K562 (cell line): Measurements from ENCODE around the gene PSMC3IP. TPM values are rescaled to one million over a fixed set of nuclear protein-coding genes. Genes with fewer than 3 reads are reported as not detected.
A peak's percentile ranks its signal among the peaks of the same experiment; 100 is the strongest.

Experiments used
- ARNT ChIP-seq, 2 experiments: fragments of 450-650 bp; IDR thresholded peaks; 2 replicates each; pipeline ENCODE4 v1.6.1; 2016; ENCODE audit warnings: mild to moderate bottlenecking in 1 of 2
- HNRNPLL ChIP-seq: fragments of 200-400 bp; formaldehyde crosslinking; IDR thresholded peaks from 2 replicates; pipeline ENCODE4 v1.6.1; 2017; ENCODE audit warnings: low read length, low read depth, mild to moderate bottlenecking; ENCODE audit not compliant: poor library complexity, severe bottlenecking
- IRF9 ChIP-seq: fragments of 450-650 bp; IDR thresholded peaks from 2 replicates; pipeline ENCODE4 v1.6.1; 2016; ENCODE audit warnings: missing biosample characterization, missing genetic modification characterization
- NKRF ChIP-seq: fragments of 450-650 bp; IDR thresholded peaks from 2 replicates; pipeline ENCODE4 v1.6.1; 2016; ENCODE audit warnings: borderline replicate concordance
- NR2C2 ChIP-seq, 2 experiments: fragments of 200-800 bp in 1 of 2; sonication (Bioruptor generic) in 1 of 2; sonication (generic) in 1 of 2; formaldehyde crosslinking in 1 of 2; IDR thresholded peaks; 2 replicates each; pipeline versions ENCODE4 v1.6.1 to v1.8.0; 2016 to 2022; ENCODE audit warnings: mild to moderate bottlenecking in 1 of 2, missing compliant biosample characterization in 1 of 2, missing genetic modification characterization in 1 of 2, missing genetic modification reagents in 1 of 2
- NRF1 ChIP-seq, 2 experiments: fragments of 450-650 bp; IDR thresholded peaks in 1 of 2; conservative IDR thresholded peaks in 1 of 2; 2 replicates each; pipeline ENCODE4 v1.6.1; 2014; ENCODE audit warnings: mild to moderate bottlenecking in 2 of 2
- THAP7 ChIP-seq: fragments of 250-450 bp; sonication (Bioruptor Pico); IDR thresholded peaks from 2 replicates; pipeline ENCODE4 v1.5.0; 2021
- ZFX ChIP-seq: sonication (generic); formaldehyde crosslinking; IDR thresholded peaks from 2 replicates; pipeline ENCODE4 v1.8.0; 2022; ENCODE audit warnings: mild to moderate bottlenecking, missing genetic modification reagents, moderate library complexity
- ZNF764 ChIP-seq: fragments of 250-450 bp; sonication (Bioruptor Pico); IDR thresholded peaks from 2 replicates; pipeline ENCODE4 v1.4.0; 2020; ENCODE audit warnings: low read depth, mild to moderate bottlenecking, moderate library complexity
- polyA plus RNA-seq, 8 experiments: library from polyadenylated mRNA; depleted of rRNA in 4 of 8; stranded (reverse) in 5 of 8; unstranded in 3 of 8; fragments of >200 nt; fragmentation: Nextera tagmentation in 2 of 8; fragmentation: Illumina TruSeq in 1 of 8; extraction: Ambion mirVana in 2 of 8; extraction: Trizol in 1 of 8; gene quantifications; 2 replicates each; pipeline versions ENCODE4 v1.2.1 to v1.2.3, GENCODE V29; 2011 to 2014; ENCODE audit warnings: inconsistent platforms in 1 of 8, missing spikeins in 1 of 8
- total RNA-seq, 7 experiments: library from RNA; depleted of rRNA in 6 of 7; stranded (reverse); fragments of >200 nt in 6 of 7; fragmentation: Illumina TruSeq in 2 of 7; extraction: Trizol in 2 of 7; gene quantifications; 2 replicates each; pipeline versions ENCODE4 v1.2.1 to v1.2.3, GENCODE V29; 2011 to 2021; ENCODE audit warnings: low replicate concordance in 1 of 7
- TF ChIP-seq, protein P1 (sequence below), 2 experiments: IDR thresholded peaks in 1 of 2; conservative IDR thresholded peaks in 1 of 2; 2 replicates each; pipeline ENCODE4 v1.6.1; 2016; ENCODE audit warnings: low read depth in 2 of 2, mild to moderate bottlenecking in 1 of 2, missing compliant biosample characterization in 1 of 2, missing genetic modification characterization in 1 of 2, moderate library complexity in 1 of 2
- TF ChIP-seq, protein P2 (sequence below), 2 experiments: fragments of 150-350 bp in 1 of 2; IDR thresholded peaks; 2 replicates each; pipeline ENCODE4 v1.6.1; 2012 to 2016; ENCODE audit warnings: low read depth in 2 of 2, low read length in 2 of 2, mild to moderate bottlenecking in 1 of 2, moderate library complexity in 1 of 2

The PSMC3IP gene
- total and polyA plus RNA-seq, 9 of the 15 experiments (the other 6 are each of a cell fraction or from before 2014, with no cell fraction given) = 13.8 to 65.6 (median 32.8) TPM

DNA sequence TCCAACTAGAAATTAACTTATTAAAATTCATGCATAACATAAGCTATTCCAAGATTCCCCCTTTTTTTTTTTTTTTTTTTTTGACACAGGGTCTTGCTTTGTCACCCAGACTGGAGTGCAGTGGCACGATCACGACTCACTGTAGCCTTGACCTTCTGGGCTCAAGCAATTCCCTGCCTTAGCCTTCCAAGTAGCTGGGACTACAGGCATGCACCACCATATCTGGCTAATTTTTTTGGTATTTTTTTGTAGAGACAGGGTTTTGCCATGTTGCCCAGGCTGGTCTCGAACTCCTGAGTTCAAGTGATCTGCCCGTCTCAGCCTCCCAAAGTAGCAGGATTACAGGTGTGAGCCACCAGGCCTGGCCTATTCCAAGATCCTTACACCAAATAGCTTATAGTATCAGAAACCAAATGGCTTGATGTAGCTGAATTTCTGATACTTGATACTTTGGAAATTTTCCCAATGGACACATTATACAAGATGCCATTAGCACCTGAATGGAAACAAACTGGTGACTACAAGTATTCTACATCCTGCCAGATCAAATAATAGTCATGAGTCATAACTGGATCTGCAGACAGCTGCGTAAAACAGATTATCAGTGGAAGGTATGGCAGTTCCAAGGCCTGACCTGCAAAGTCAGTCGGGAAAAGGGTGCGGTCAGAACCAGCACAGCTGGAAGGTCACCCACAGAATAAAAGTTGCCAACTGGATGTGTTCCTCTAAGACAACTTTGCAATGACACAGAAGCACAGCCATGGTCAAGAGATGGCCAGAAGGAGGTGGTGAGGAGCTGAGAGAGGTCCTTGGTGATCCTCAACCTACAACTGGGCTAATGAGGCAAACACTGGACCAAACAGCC, 46.4 kb upstream of the PSMC3IP start (continued):
- TF ChIP-seq NRF1 (conservative IDR thresholded peaks at IDR 0.05 in 1 of 2, IDR thresholded peaks at IDR 0.05 in 1 of 2) = peak; percentile 28 to 42; a peak in 3 of 4 replicates
- peak; percentile 30; the same call in 1 of the 2 replicates for TF ChIP-seq NKRF
- TF ChIP-seq NR2C2 (CRISPR knock-in tag; IDR thresholded peaks at IDR 0.05) = no peak
- peak; percentile 69 for TF ChIP-seq NR2C2 (tag; IDR thresholded peaks at IDR 0.05)
- TF ChIP-seq, protein P1, sequence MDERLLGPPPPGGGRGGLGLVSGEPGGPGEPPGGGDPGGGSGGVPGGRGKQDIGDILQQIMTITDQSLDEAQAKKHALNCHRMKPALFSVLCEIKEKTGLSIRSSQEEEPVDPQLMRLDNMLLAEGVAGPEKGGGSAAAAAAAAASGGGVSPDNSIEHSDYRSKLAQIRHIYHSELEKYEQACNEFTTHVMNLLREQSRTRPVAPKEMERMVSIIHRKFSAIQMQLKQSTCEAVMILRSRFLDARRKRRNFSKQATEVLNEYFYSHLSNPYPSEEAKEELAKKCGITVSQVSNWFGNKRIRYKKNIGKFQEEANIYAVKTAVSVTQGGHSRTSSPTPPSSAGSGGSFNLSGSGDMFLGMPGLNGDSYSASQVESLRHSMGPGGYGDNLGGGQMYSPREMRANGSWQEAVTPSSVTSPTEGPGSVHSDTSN (CRISPR knock-in tag; IDR thresholded peaks at IDR 0.05; ENCODE audit: low read depth) = no peak
- TF ChIP-seq, protein P1 (tag; conservative IDR thresholded peaks at IDR 0.05; ENCODE audit: low read depth) = 0 out of 2 replicates have a peak, but pooled peaks have one; percentile 11
- TF ChIP-seq ZNF764 (CRISPR knock-in tag) = peak; percentile 94
- no peak for TF ChIP-seq IRF9 (tag)
- TF ChIP-seq THAP7 (CRISPR knock-in tag) = no peak
- TF ChIP-seq ZFX (CRISPR knock-in tag) = peak; percentile 35; the same call in 1 of the 2 replicates
- TF ChIP-seq, protein P2, sequence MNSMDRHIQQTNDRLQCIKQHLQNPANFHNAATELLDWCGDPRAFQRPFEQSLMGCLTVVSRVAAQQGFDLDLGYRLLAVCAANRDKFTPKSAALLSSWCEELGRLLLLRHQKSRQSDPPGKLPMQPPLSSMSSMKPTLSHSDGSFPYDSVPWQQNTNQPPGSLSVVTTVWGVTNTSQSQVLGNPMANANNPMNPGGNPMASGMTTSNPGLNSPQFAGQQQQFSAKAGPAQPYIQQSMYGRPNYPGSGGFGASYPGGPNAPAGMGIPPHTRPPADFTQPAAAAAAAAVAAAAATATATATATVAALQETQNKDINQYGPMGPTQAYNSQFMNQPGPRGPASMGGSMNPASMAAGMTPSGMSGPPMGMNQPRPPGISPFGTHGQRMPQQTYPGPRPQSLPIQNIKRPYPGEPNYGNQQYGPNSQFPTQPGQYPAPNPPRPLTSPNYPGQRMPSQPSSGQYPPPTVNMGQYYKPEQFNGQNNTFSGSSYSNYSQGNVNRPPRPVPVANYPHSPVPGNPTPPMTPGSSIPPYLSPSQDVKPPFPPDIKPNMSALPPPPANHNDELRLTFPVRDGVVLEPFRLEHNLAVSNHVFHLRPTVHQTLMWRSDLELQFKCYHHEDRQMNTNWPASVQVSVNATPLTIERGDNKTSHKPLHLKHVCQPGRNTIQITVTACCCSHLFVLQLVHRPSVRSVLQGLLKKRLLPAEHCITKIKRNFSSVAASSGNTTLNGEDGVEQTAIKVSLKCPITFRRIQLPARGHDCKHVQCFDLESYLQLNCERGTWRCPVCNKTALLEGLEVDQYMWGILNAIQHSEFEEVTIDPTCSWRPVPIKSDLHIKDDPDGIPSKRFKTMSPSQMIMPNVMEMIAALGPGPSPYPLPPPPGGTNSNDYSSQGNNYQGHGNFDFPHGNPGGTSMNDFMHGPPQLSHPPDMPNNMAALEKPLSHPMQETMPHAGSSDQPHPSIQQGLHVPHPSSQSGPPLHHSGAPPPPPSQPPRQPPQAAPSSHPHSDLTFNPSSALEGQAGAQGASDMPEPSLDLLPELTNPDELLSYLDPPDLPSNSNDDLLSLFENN (IDR thresholded peaks at IDR 0.05; ENCODE audit: low read depth in 2 of 2, low read length in 2 of 2) = peak in 1 of 2 experiments; percentile 69; a peak in 2 of 4 replicates
- TF ChIP-seq ARNT (IDR thresholded peaks at IDR 0.05) = peak; percentile 19 to 78; a peak in 1 of 4 replicates
- no peak for TF ChIP-seq HNRNPLL
